CD4-positive, alpha-beta T cell (primary cell): Measurements from ENCODE around the gene MRPL50. TPM values are rescaled to one million over a fixed set of nuclear protein-coding genes. Genes with fewer than 3 reads are reported as not detected.

Source experiments
- ATAC-seq: fragments of 200-7000 bp; cut with Tn5 transposase; one replicate; pipeline ENCODE4 v1.10.0; 2022; ENCODE audit warnings: mild to moderate bottlenecking; ENCODE audit not compliant: poor library complexity
- CTCF ChIA-PET: fragments of 350-600 bp; sonication (Branson Sonifier 250); formaldehyde crosslinking; loops from one replicate; lab custom pipeline; 2021; ENCODE audit warnings: antibody characterized with exemption, inconsistent platforms; lab: Charles Lee
- POLR2A ChIA-PET: fragments of 350-600 bp; sonication (Branson Sonifier 250); formaldehyde crosslinking; loops from one replicate; lab custom pipeline; 2021; ENCODE audit warnings: antibody characterized with exemption, inconsistent platforms; lab: Charles Lee
- DNase-seq, 14 experiments: peaks; one replicate each; pipeline ENCODE4 v3.0.0-alpha.2; 2013 to 2020; ENCODE audit warnings: mixed read lengths in 2 of 14
- H3K27ac ChIP-seq, 2 donors: one replicate each; pipeline versions ENCODE4 v1.5.1 to v1.7.0; 2013; ENCODE audit warnings: low read length in 2 of 2, low read depth in 1 of 2, mild to moderate bottlenecking in 1 of 2
- H3K27me3 ChIP-seq, 2 experiments: 1 replicate in 1 of 2; 2 replicates in 1 of 2; pipeline versions ENCODE4 v1.6.1 to v1.7.0; 2013; ENCODE audit warnings: low read length in 2 of 2, control low read depth in 1 of 2, mild to moderate bottlenecking in 1 of 2, moderate library complexity in 1 of 2; ENCODE audit not compliant: insufficient read depth in 2 of 2, control insufficient read depth in 1 of 2
- H3K36me3 ChIP-seq: one replicate; pipeline ENCODE4 v1.6.1; 2013; ENCODE audit warnings: low read length, control low read depth; ENCODE audit not compliant: insufficient read depth
- H3K4me1 ChIP-seq: one replicate; pipeline ENCODE4 v1.6.1; 2013; ENCODE audit warnings: low read length, control low read depth; ENCODE audit not compliant: insufficient read depth
- H3K4me3 ChIP-seq: one replicate; pipeline ENCODE4 v1.5.1; 2013; ENCODE audit warnings: mild to moderate bottlenecking, low read length, moderate library complexity
- H3K9me3 ChIP-seq, 2 experiments: 1 replicate in 1 of 2; 2 replicates in 1 of 2; pipeline versions ENCODE4 v1.6.1 to v1.7.0; 2013; ENCODE audit warnings: low read length in 2 of 2, mild to moderate bottlenecking in 2 of 2, control low read depth in 1 of 2, moderate library complexity in 1 of 2; ENCODE audit not compliant: control insufficient read depth in 1 of 2, insufficient read depth in 1 of 2
- H3K27ac Mint-ChIP-seq: one replicate; pipeline ENCODE4 v1.8.0; 2020; ENCODE audit warnings: mixed read lengths
- H3K27me3 Mint-ChIP-seq: one replicate; pipeline ENCODE4 v1.8.0; 2021; ENCODE audit warnings: mixed read lengths
- H3K36me3 Mint-ChIP-seq: one replicate; pipeline ENCODE4 v1.8.0; 2021; ENCODE audit warnings: low read depth, mixed read lengths
- H3K4me1 Mint-ChIP-seq: one replicate; pipeline ENCODE4 v1.8.0; 2021; ENCODE audit warnings: low read depth, mixed read lengths
- H3K4me3 Mint-ChIP-seq: one replicate; pipeline ENCODE4 v1.8.0; 2020; ENCODE audit warnings: mild to moderate bottlenecking, mixed read lengths
- H3K9me3 Mint-ChIP-seq: one replicate; pipeline ENCODE4 v1.8.0; 2020; ENCODE audit warnings: mixed read lengths
- CTCF ChIP-seq: fragments of 200-600 bp; IDR thresholded peaks from one replicate; pipeline ENCODE4 v1.8.0; 2022; ENCODE audit warnings: antibody characterized with exemption, mild to moderate bottlenecking
- intact Hi-C, 2 experiments: fragments of 100-400 bp; cut with DNase I in 1 of 2; cut with micrococcal nuclease in 1 of 2; formaldehyde crosslinking; loops; one replicate each; pipeline versions ENCODE4 v1.15.1 to v1.9.0; 2023 to 2025; cut with DNase I, micrococcal nuclease
- total RNA-seq, 174 experiments: library from RNA in 2 of 174; stranded (reverse) in 2 of 174; gene quantifications; one replicate each; pipeline ENCODE4 v1.2.3 and lab custom pipeline; 2021 to 2026

The MRPL50 gene
- total RNA-seq, 2 experiments from 2014 or later, result 5.9 to 6.1 TPM

- Mint-ChIP-seq H3K4me3 (no peak overlapping the region), H3K4me1 (no peaks in the 10 kb centered on the region), H3K9me3 (no peaks in the 10 kb centered on the region), H3K27ac (no peak overlapping the region), H3K36me3 (no peaks in the 10 kb centered on the region), H3K27me3 (peaks cover 32% of the 10 kb centered on the region)
- ChIA-PET POLR2A (no interaction called here), CTCF (no interaction called here)
- H3K27ac ChIP-seq, result no peak overlapping the region
- no peak for TF ChIP-seq CTCF
- no peak overlapping the region for H3K4me3 ChIP-seq
- H3K4me1 ChIP-seq, result no peaks in the 10 kb centered on the region
- peaks cover 0 to 4% of the 10 kb centered on the region in 2 experiments for H3K27me3 ChIP-seq
- intact Hi-C loops, result no loop called here
- DNase-seq (no peak), ATAC-seq (no peak)
- no peaks in the 10 kb centered on the region for H3K36me3 ChIP-seq
- no peaks in the 10 kb centered on the region for H3K9me3 ChIP-seq
These were observed 48.1 kb downstream of the MRPL50 start for GRCh38 chr9:101350285-101350684.

GRCh38 chr9:101342595-101342994 is 55.8 kb downstream of the MRPL50 start:
- Histone ChIP-seq H3K27ac (no peak overlapping the region), H3K4me3 (no peak overlapping the region), H3K4me1 (no peaks in the 10 kb centered on the region), H3K9me3 (no peaks in the 10 kb centered on the region), H3K36me3 (no peaks in the 10 kb centered on the region), H3K27me3 (peaks cover 0 to 7% of the 10 kb centered on the region in 2 experiments)
- Mint-ChIP-seq H3K4me3 (no peak overlapping the region), H3K4me1 (no peaks in the 10 kb centered on the region), H3K9me3 (no peaks in the 10 kb centered on the region), H3K27ac (no peak overlapping the region), H3K36me3 (no peaks in the 10 kb centered on the region), H3K27me3 (peaks cover 45% of the 10 kb centered on the region)
- POLR2A ChIA-PET, result no interaction called here
- intact Hi-C loops, result no loop called here
- CTCF ChIA-PET, result no interaction called here
- no peak for TF ChIP-seq CTCF
- ATAC-seq (no peak), DNase-seq (no peak)

DNA sequence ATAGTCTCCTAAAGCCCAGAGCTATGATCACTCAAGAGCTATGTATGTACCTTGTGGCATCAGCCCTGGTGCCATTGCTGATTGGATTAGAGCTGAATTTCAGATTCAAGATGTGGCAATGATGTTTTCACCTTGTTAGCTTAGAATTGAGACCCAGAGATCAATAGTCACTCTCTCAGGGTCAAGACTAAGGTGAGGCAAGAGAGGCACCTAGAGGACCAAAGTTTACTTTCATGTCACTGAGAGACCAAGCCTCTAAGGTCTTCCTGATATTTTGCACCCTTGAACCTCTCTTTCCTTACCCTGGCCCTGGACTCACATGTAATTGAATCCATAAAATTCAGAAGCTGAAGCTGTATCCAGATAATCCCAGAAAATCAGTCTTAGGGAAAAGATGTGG is 56.5 kb downstream of the MRPL50 start:
- H3K9me3 ChIP-seq, result no peaks in the 10 kb centered on the region
- peaks cover 0 to 6% of the 10 kb centered on the region in 2 experiments for H3K27me3 ChIP-seq
- Mint-ChIP-seq H3K4me1 (no peaks in the 10 kb centered on the region), H3K4me3 (no peak overlapping the region), H3K27me3 (peaks cover 44% of the 10 kb centered on the region), H3K36me3 (no peaks in the 10 kb centered on the region), H3K27ac (no peak overlapping the region), H3K9me3 (no peaks in the 10 kb centered on the region)
- DNase-seq (no peak), ATAC-seq (no peak)
- H3K27ac ChIP-seq, result no peak overlapping the region
- H3K4me3 ChIP-seq, result no peak overlapping the region
- ChIA-PET POLR2A (no interaction called here), CTCF (no interaction called here)
- intact Hi-C loops, result no loop called here
- H3K4me1 ChIP-seq, result no peaks in the 10 kb centered on the region
- no peak for TF ChIP-seq CTCF
- no peaks in the 10 kb centered on the region for H3K36me3 ChIP-seq

Other genes starting within 250 kb of the MRPL50 start
- not detected for gene BAAT, start 13.6 kb downstream of the MRPL50 start, total RNA-seq
- gene ZNF189, start 233 bp upstream of the MRPL50 start, total RNA-seq, result 1 to 10 TPM; 5.0 to 5.3 TPM
- not detected for gene ALDOB, start 37.2 kb upstream of the MRPL50 start, total RNA-seq
- 10 to 100 TPM; 26.9 to 27.6 TPM for gene RNF20, start 135.2 kb upstream of the MRPL50 start, total RNA-seq
- gene PPP3R2, start 196.4 kb upstream of the MRPL50 start, total RNA-seq, result not detected